Gastrocnemius medialis (tissue), 4 donors: Measurements from ENCODE around the gene CA12. TPM values are rescaled to one million over a fixed set of nuclear protein-coding genes. Genes with fewer than 3 reads are reported as not detected.

Experiments used
- ATAC-seq, 2 donors: fragments of 150-250 bp; one replicate each; pipeline ENCODE4 v1.9.1; 2016
- DNase-seq, 2 donors: peaks; one replicate each; pipeline ENCODE4 v3.0.0-alpha.2; 2019
- H3K27ac ChIP-seq, 4 donors: fragments of 200-600 bp; sonication (generic); 1 replicate in 1 of 4; 2 replicates in 3 of 4; pipeline ENCODE4 v1.5.1; 2016 to 2018; ENCODE audit warnings: mild to moderate bottlenecking in 2 of 4, moderate library complexity in 1 of 4
- H3K27me3 ChIP-seq, 3 donors: fragments of 200-600 bp; sonication (generic) in 2 of 3; 1 replicate in 1 of 3; 2 replicates in 2 of 3; pipeline versions ENCODE4 v1.5.1 to v1.6.0; 2016 to 2019; ENCODE audit warnings: mild to moderate bottlenecking in 1 of 3, moderate library complexity in 1 of 3
- H3K36me3 ChIP-seq, 2 donors: fragments of 200-600 bp; sonication (generic) in 1 of 2; one replicate each; pipeline ENCODE4 v1.5.1; 2017 to 2018
- H3K4me1 ChIP-seq, 2 donors: fragments of 200-600 bp; sonication (generic) in 1 of 2; one replicate each; pipeline ENCODE4 v1.5.1; 2016 to 2017; ENCODE audit warnings: mild to moderate bottlenecking in 2 of 2
- H3K4me3 ChIP-seq, 4 donors: fragments of 200-600 bp; sonication (generic) in 3 of 4; 1 replicate in 1 of 4; 2 replicates in 3 of 4; pipeline ENCODE4 v1.5.1; 2016 to 2019; ENCODE audit warnings: mild to moderate bottlenecking in 2 of 4
- H3K9me3 ChIP-seq, 3 donors: fragments of 200-600 bp; sonication (generic) in 2 of 3; 1 replicate in 1 of 3; 2 replicates in 2 of 3; pipeline ENCODE4 v1.5.1; 2016 to 2019
- POLR2A ChIP-seq, 2 donors: fragments of 450-650 bp; IDR thresholded peaks; one replicate each; pipeline ENCODE4 v1.6.1; 2017; ENCODE audit warnings: antibody characterized with exemption in 2 of 2, mild to moderate bottlenecking in 2 of 2, moderate library complexity in 2 of 2
- in situ Hi-C, 4 donors: fragments of 200-750 bp; cut with MboI; loops; one replicate each; pipeline versions ENCODE4 v1.15.0 to v1.8.0; 2017; ENCODE audit warnings: low sequenced_read_pairs in 4 of 4
- intact Hi-C: fragments of 100-400 bp; cut with DNase I; formaldehyde crosslinking; loops from one replicate; pipeline ENCODE4 v1.15.1; 2023; ENCODE audit warnings: low total_unique reads
- total RNA-seq, 4 donors: library from RNA; depleted of rRNA; stranded (reverse); fragments of >200 nt; gene quantifications; one replicate each; pipeline versions ENCODE4 v1.1.0 to v1.2.3, GENCODE V29; 2016
- TF ChIP-seq, protein P1 (sequence below), 5 experiments: fragments of 450-650 bp in 3 of 5; fragments of 200-600 bp in 2 of 5; sonication (generic) in 2 of 5; IDR thresholded peaks in 4 of 5; conservative IDR thresholded peaks in 1 of 5; 1 replicate in 4 of 5; 2 replicates in 1 of 5; pipeline ENCODE4 v1.5.1; 2016 to 2019; ENCODE audit warnings: antibody characterized with exemption in 5 of 5, mild to moderate bottlenecking in 3 of 5, moderate library complexity in 3 of 5

Gene CA12
- total RNA-seq = 1 to 10 TPM in 1 of 4 donors, under 1 TPM in 1, not detected in 2; 0.10 to 1.7 TPM

DNA sequence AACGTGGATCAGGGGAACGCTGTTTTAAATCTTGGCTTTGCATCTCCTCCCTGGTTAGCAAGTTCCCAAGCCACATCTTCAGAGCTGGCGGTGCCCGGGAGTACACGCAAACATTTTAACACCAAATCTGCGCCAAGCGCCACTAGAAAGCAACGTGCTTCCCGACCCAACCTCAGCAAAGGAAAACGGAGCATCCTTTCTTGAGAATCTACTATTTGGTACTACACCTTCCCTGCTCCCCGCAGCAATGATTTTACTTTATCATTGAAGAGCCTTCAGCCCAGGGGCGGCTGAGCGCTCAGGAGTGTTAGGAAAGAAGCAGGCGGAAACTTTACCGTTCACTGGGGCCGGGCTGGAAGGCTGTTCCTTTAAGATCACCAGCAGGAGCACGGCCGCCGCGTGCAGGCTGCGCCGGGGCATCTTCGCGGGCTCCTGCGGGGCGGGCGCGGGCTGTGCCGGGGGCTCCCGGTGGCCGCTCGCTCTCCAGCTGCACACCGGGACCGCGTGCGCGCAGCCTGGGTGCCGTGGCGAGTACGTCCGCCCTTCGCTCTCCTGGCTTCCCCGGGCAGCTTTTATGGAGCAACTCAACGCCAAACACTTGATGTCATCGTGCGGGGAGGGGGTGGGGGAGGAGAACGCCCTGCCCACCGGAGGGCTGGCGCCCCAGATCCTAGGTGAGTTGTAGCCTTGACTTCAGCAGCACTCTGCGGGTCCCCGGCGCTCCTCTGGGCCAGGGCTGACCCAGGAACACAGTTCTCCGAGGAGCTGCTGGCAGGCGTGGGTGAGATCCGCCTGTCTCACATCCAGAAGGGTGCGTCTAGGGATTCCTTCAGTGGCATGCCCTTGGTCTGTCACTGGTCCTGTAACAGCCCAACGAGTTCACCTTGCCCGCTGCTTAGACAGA, at the start of gene CA12:
Gene CA12 (minus strand): TSS at position 546 of the 904 bp plus-strand sequence. CDS start 126 bp downstream, at position 420.
- no peak within 1 kb of the TSS for H3K27ac ChIP-seq

DNA sequence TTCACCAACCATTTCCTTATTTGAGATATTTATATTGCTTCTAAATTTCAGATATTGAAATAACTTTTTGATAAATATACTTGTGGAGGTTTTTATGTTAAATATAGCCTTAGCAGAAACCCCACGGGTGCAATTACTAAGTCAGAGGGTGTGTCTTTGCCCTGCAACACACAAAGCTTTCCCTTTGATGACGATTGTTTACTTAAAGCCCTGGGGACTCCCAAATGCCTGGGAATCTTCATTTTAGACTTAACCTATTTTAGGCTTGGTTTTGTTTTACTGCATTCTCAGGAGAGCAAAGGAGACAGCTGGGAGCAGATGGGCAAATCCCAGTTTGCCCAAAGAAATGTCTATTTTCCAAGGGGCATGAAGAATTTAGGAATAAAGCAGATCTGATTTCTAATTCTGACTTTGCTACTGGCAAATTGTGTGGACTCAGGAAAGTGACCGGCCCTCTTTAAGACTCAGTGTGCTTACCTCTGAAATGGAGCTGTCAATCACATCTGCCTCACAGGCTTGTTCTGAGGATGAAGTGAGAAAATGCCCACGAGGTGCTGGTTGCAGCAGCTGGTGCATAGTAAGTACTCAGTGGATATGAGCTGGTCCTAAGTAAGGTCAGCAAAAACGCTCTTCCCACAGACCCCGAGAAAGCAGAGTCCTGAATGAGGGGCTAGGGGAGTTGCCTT, 49.3 kb upstream of the CA12 start:
- intact Hi-C loops = no loop called here
- in situ Hi-C loops = no loop called here
- Histone ChIP-seq H3K4me1 (no peaks in the 10 kb centered on the region), H3K27ac (no peak overlapping the region), H3K9me3 (no peaks in the 10 kb centered on the region), H3K4me3 (no peak overlapping the region), H3K36me3 (no peaks in the 10 kb centered on the region), H3K27me3 (no peaks in the 10 kb centered on the region)
- no peak for ATAC-seq
- DNase-seq = no peak
- TF ChIP-seq, protein P1, sequence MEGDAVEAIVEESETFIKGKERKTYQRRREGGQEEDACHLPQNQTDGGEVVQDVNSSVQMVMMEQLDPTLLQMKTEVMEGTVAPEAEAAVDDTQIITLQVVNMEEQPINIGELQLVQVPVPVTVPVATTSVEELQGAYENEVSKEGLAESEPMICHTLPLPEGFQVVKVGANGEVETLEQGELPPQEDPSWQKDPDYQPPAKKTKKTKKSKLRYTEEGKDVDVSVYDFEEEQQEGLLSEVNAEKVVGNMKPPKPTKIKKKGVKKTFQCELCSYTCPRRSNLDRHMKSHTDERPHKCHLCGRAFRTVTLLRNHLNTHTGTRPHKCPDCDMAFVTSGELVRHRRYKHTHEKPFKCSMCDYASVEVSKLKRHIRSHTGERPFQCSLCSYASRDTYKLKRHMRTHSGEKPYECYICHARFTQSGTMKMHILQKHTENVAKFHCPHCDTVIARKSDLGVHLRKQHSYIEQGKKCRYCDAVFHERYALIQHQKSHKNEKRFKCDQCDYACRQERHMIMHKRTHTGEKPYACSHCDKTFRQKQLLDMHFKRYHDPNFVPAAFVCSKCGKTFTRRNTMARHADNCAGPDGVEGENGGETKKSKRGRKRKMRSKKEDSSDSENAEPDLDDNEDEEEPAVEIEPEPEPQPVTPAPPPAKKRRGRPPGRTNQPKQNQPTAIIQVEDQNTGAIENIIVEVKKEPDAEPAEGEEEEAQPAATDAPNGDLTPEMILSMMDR (IDR thresholded peaks at IDR 0.05 in 4 of 5, conservative IDR thresholded peaks at IDR 0.05 in 1 of 5) = no peak
- no peak for TF ChIP-seq POLR2A (IDR thresholded peaks at IDR 0.05)

More for the DNA sequence above, at the start of gene CA12:
- in situ Hi-C loops = no loop called here
- Histone ChIP-seq H3K36me3 (no peaks in the 10 kb centered on the region), H3K4me3 (peak within 1 kb of the TSS; percentile 33 to 58 (median 46)), H3K9me3 (no peaks in the 10 kb centered on the region), H3K4me1 (peaks cover 7 to 8% of the 10 kb centered on the region in 2 donors), H3K27me3 (peaks cover 20 to 26% (median 25%) of the 10 kb centered on the region in 3 donors)
- DNase-seq = no peak
- TF ChIP-seq, protein P1 (IDR thresholded peaks at IDR 0.05 in 4 of 5, conservative IDR thresholded peaks at IDR 0.05 in 1 of 5) = no peak
- TF ChIP-seq POLR2A (IDR thresholded peaks at IDR 0.05) = no peak
- peak; percentile 48 to 51 for ATAC-seq
- intact Hi-C loops = no loop called here

DNA sequence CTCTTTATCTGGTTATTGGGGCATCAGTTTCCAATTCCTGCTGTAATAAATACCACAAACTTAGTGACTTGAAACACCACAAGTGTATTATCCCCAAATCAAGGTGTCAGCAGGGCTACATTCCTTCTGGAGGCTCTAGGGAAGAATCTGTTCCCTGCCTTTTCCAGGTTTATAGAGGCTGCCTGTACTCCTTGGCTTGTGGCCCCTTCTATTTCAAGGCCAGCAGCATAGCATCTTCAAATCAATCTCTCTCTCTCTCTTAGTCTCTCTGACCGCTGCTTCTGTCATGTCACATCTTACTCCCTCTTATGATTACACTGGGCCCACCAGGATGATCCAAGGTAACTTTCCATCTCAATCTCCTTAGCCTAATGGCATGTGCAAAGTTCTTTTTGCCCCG, 44.9 kb upstream of the CA12 start:
- no peak for TF ChIP-seq POLR2A (IDR thresholded peaks at IDR 0.05)
- TF ChIP-seq, protein P1 (IDR thresholded peaks at IDR 0.05 in 4 of 5, conservative IDR thresholded peaks at IDR 0.05 in 1 of 5) = no peak
- Histone ChIP-seq H3K36me3 (no peaks in the 10 kb centered on the region), H3K4me3 (no peak overlapping the region), H3K27me3 (no peaks in the 10 kb centered on the region), H3K9me3 (no peaks in the 10 kb centered on the region), H3K27ac (no peak overlapping the region), H3K4me1 (no peaks in the 10 kb centered on the region)
- in situ Hi-C loops (no loop called here), intact Hi-C loops (no loop called here)
- ATAC-seq (no peak), DNase-seq (no peak)

DNA sequence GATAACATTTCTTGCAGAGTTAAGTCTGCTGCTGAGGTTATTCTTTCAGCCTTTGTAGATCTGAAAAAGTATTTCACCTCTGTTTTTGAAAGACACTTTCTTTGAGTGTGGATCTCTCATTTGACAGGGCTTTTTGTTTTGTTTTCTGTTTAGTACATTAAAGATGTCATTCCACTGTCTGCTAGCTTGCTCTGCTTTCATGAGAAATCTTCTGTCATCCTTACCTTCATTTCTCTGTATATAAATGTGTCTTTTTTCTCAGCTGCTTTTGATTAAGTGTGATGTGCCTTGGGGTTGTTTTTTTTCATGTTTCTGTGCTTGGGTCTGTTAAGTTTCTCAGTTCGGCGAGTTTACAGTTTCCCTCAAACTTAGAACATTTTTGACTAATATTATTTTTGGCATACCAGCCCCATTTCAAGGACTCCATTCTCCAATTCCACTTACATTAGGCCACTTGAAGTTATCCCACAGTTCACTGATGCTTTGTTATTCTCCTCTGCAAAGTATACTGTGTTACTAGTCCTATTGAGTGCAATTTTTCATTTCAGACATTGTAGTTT, 43.9 kb upstream of the CA12 start:
- intact Hi-C loops (no loop called here), in situ Hi-C loops (no loop called here)
- no peaks in the 10 kb centered on the region for H3K27me3 ChIP-seq
- no peak for TF ChIP-seq POLR2A (IDR thresholded peaks at IDR 0.05)
- TF ChIP-seq, protein P1 (IDR thresholded peaks at IDR 0.05 in 4 of 5, conservative IDR thresholded peaks at IDR 0.05 in 1 of 5) = no peak
- no peaks in the 10 kb centered on the region for H3K4me1 ChIP-seq
- H3K4me3 ChIP-seq = no peak overlapping the region
- DNase-seq (no peak), ATAC-seq (no peak)
- H3K9me3 ChIP-seq = no peaks in the 10 kb centered on the region
- no peak overlapping the region for H3K27ac ChIP-seq
- no peaks in the 10 kb centered on the region for H3K36me3 ChIP-seq
